ENCODE results near the gene BBIP1.
"Not testable (repeated sequence)": the region's sequence is repeated elsewhere in the genome, so short reads cannot be mapped to it uniquely, and the experiment has no call there.

BBIP1 gene

GRCh38 chr10:110919971-110920881, 1.2 kb upstream of the BBIP1 start:
- no peak for DNase-seq

- peak; percentile 67 for DNase-seq
Measured at GRCh38 chr10:110919349-110919931, 460 bp upstream of the BBIP1 start, which contains the start of gene SHOC2. TSS of gene SHOC2 (plus strand) at chr10:110919604. CDS start at chr10:110964359, 44,755 bp downstream.

- peak; percentile 90 for DNase-seq
Measured at GRCh38 chr10:110918269-110918642, 724 bp downstream of the BBIP1 start.

- peak; percentile 29 for DNase-seq
Measured at GRCh38 chr10:110916554-110917346, 2.2 kb downstream of the BBIP1 start.

GRCh38 chr10:110915600-110915999, 3.4 kb downstream of the BBIP1 start:
- DNase-seq: not testable (repeated sequence)

- DNase-seq: no peak
Measured at GRCh38 chr10:110915035-110915434, 3.9 kb downstream of the BBIP1 start.

- DNase-seq: no peak
Measured at GRCh38 chr10:110914431-110914830, 4.5 kb downstream of the BBIP1 start.

- no peak for DNase-seq
Measured at GRCh38 chr10:110912374-110912773, 6.6 kb downstream of the BBIP1 start.

- DNase-seq: no peak
Measured at GRCh38 chr10:110910138-110910537, 8.8 kb downstream of the BBIP1 start.

GRCh38 chr10:110903280-110904278, 15.4 kb downstream of the BBIP1 start:
- no peak for DNase-seq

- no peak for DNase-seq
Measured at GRCh38 chr10:110901954-110902819, 16.8 kb downstream of the BBIP1 start.

- no peak for DNase-seq
Measured at GRCh38 chr10:110900983-110901382, 18.0 kb downstream of the BBIP1 start.

- no peak for DNase-seq
Measured at GRCh38 chr10:110898391-110898790, 20.6 kb downstream of the BBIP1 start.

GRCh38 chr10:110897184-110897583, 21.8 kb downstream of the BBIP1 start:
- no peak for DNase-seq

- DNase-seq: peak; percentile 5
Measured at GRCh38 chr10:110893559-110894179, 25.3 kb downstream of the BBIP1 start.

- no peak for DNase-seq
Measured at GRCh38 chr10:110892602-110893288, 26.2 kb downstream of the BBIP1 start.

- DNase-seq: no peak
Measured at GRCh38 chr10:110887560-110887959, 31.4 kb downstream of the BBIP1 start.

GRCh38 chr10:110885932-110886674, 32.9 kb downstream of the BBIP1 start:
- DNase-seq: no peak

- no peak for DNase-seq
Measured at GRCh38 chr10:110883924-110884323, 35.1 kb downstream of the BBIP1 start.
